HG03196 (cell line): ENCODE measurements around the gene RRM1.
A peak's percentile ranks its signal among the peaks of the same experiment; 100 is the strongest.

Experiments
- ATAC-seq: cut with Tn5 transposase; IDR thresholded peaks from one replicate; pipeline ENCODE4 v1.9.1; 2021; ENCODE audit not compliant: unreplicated experiment

RRM1 gene

DNA sequence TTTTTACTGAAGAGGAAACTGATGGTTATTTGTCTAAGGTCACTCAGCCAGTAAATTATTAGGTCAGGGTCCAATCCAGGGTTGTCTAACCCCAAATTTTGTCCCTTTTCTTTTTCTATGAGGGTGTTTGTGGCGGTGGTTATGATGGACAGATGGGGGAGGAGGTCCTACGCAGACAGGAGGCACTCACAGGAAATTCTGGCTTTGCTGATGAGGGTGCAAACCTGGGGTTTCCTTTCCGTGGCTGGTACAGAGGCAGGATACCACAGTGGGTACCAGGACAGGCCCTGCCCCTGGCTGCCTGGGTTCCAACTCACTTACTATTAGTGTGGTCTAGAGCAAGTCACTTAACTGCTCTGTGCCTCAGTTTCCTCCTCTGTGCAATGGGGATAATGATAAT, 91.0 kb downstream of the RRM1 start:
- no peak for ATAC-seq

DNA sequence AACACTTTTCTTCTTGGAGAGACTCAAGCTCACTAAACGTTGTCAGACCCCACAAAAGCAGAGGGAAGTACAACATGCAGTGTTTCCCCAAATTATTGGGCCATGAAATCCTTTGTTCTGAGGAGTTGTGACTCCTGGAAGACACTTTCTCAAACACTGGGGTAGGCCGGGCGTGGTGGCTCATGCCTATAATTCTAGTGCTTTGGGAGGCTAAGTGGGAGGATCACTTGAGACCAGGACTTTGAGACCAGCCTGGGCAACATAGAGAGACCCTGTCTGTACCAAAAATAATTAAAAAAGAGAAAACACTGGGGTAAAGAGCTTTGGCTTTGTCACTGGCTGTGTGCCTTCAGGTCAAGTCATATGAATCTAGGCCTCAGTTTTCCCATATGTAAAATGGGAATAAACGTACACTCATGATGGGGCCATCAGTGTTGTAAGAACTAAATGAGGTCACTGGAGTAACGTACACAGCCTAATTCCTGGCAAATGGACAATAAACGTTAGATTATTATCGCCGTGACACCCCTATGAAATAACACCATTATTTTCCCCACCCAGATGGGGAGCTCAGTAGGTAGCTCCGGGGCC, 92.0 kb downstream of the RRM1 start:
- ATAC-seq = no peak

DNA sequence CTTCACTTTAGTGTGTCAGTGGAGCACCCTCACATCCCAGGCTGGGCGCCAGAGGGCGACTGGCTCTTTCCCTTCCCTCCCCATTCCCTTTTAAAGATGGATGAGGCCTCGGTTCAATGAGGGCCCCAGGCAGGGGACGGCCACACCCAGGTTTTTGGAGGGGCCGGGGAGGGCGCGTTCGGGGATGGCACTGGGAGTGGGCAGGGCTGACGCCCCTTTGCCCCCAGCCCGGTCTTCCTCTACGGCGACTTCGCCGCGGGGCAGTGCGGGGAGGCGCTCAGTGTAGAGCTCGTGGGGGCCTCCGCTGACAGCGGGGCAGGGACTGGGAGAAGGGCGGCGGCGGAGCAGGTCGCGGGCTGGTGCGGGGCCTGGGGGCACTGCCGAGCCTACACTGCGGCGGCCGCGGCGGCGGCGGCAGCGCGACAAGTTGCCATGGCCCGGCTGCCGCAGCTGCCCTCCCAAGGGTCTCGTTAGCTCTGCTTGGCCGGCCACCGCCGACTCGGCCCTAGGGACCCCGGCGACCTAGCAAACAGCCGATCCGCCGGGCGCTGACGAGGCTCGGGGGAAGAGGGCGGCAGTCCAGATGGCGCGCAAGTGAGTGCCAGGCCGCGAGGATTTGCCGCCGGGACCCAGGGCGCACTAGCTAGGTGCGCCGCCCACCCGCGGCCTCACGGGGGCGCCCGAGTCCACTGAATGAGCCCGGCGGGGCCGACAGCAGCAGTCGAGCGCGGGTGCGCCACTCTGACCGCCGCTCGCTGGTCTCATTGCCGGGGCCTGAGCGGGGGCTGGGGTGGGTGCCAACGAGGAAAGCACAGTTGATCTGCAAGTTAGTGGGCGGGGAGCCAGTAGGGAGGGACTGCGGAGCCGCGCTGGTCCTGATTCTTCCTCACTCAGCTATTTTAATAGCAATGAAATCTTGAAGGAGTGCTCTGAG, 92.7 kb downstream of the RRM1 start:
- peak; percentile 88 for ATAC-seq
